ENCODE measurements around the gene FAM200A. TPM values are rescaled to one million over a fixed set of nuclear protein-coding genes. Genes with fewer than 3 reads are reported as not detected.

Gene FAM200A
- total and polyA plus RNA-seq, 2 of the 13 experiments (the other 11 are each of a cell fraction or from before 2014, with no cell fraction given): 4.7 to 6.3 TPM

DNA sequence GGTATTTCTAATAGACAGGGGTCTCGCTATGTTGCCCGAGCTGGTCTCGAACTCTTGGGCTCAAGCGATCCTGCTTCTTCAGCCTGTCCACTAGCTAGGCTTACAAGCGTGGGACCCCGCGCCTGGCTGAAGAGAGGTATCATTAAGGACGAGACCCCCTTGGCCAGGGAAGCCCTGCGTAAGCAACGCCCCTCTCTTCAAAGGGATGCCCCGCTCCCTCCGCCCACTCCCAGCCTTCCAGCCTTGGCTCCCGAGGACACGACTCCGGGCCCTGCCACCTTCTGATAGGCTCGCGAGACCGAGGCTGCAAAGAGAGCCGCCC is 47.7 kb downstream of the FAM200A start (continued):
- TF ChIP-seq ZNF414 (CRISPR knock-in tag; IDR thresholded peaks at IDR 0.05): no peak
- TF ChIP-seq SOX6 (IDR thresholded peaks at IDR 0.05): no peak
- TF ChIP-seq SOX6 (CRISPR knock-in tag; IDR thresholded peaks at IDR 0.05): peak; percentile 32; the same call in 1 of the 2 replicates
- TF ChIP-seq BORCS8-MEF2B (CRISPR knock-in tag; IDR thresholded peaks at IDR 0.05): peak; percentile 14; the same call in 1 of the 2 replicates
- peak; percentile 83; the same call in 1 of the 2 replicates for TF ChIP-seq ZNF121 (CRISPR knock-in tag; IDR thresholded peaks at IDR 0.05)
- 0 out of 2 replicates have a peak, but pooled peaks have one; percentile 21 for TF ChIP-seq HOXA5 (CRISPR knock-in tag; IDR thresholded peaks at IDR 0.05)
- TF ChIP-seq RFX3 (CRISPR knock-in tag; IDR thresholded peaks at IDR 0.05): no peak
- TF ChIP-seq MTA1 (CRISPR knock-in tag; IDR thresholded peaks at IDR 0.05; ENCODE audit: borderline replicate concordance): 0 out of 2 replicates have a peak, but pooled peaks have one; percentile 18
- no peak for TF ChIP-seq ZNF816 (CRISPR knock-in tag; IDR thresholded peaks at IDR 0.05; ENCODE audit: borderline replicate concordance)
- TF ChIP-seq POLR2AphosphoS5 (IDR thresholded peaks at IDR 0.05; ENCODE audit: low read depth, low read length): 0 out of 2 replicates have a peak, but pooled peaks have one; percentile 37
- TF ChIP-seq, protein P1, sequence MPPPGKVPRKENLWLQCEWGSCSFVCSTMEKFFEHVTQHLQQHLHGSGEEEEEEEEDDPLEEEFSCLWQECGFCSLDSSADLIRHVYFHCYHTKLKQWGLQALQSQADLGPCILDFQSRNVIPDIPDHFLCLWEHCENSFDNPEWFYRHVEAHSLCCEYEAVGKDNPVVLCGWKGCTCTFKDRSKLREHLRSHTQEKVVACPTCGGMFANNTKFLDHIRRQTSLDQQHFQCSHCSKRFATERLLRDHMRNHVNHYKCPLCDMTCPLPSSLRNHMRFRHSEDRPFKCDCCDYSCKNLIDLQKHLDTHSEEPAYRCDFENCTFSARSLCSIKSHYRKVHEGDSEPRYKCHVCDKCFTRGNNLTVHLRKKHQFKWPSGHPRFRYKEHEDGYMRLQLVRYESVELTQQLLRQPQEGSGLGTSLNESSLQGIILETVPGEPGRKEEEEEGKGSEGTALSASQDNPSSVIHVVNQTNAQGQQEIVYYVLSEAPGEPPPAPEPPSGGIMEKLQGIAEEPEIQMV (CRISPR knock-in tag; IDR thresholded peaks at IDR 0.05; ENCODE audit: low read depth): 0 out of 2 replicates have a peak, but pooled peaks have one; percentile 39
- TF ChIP-seq SPEN (CRISPR knock-in tag; IDR thresholded peaks at IDR 0.05; ENCODE audit: low read depth): peak; percentile 32; the same call in 1 of the 2 replicates
- TF ChIP-seq ZNF749 (CRISPR knock-in tag; IDR thresholded peaks at IDR 0.05; ENCODE audit: borderline replicate concordance): no peak
- no peak for TF ChIP-seq ZNF781 (CRISPR knock-in tag; IDR thresholded peaks at IDR 0.05; ENCODE audit: borderline replicate concordance, not compliant biosample characterization)
- no peak for TF ChIP-seq NR2F6 (IDR thresholded peaks at IDR 0.05)
- TF ChIP-seq NR2F6 (CRISPR knock-in tag; IDR thresholded peaks at IDR 0.05): peak; percentile 7; the same call in 1 of the 2 replicates
- TF ChIP-seq DPF2 (CRISPR knock-in tag; IDR thresholded peaks at IDR 0.05; ENCODE audit: borderline replicate concordance, low read depth): no peak
- TF ChIP-seq ATF7 (IDR thresholded peaks at IDR 0.05): no peak
- no peak for TF ChIP-seq ATF7 (CRISPR knock-in tag; IDR thresholded peaks at IDR 0.05)
- peak; percentile 47; the same call in 1 of the 3 replicates for TF ChIP-seq MXI1 (IDR thresholded peaks at IDR 0.05; ENCODE audit: borderline replicate concordance, low read depth, low read length)
- 0 out of 2 replicates have a peak, but pooled peaks have one; percentile 31 for TF ChIP-seq ZNF788 (CRISPR knock-in tag; IDR thresholded peaks at IDR 0.05; ENCODE audit: borderline replicate concordance)
- peak; percentile 6; the same call in 1 of the 2 replicates for TF ChIP-seq SALL1 (CRISPR knock-in tag; IDR thresholded peaks at IDR 0.05)
- peak; percentile 73; the same call in 1 of the 2 replicates for TF ChIP-seq TBX3 (IDR thresholded peaks at IDR 0.05; ENCODE audit: borderline replicate concordance)
- TF ChIP-seq LBX2 (CRISPR knock-in tag; IDR thresholded peaks at IDR 0.05; ENCODE audit: borderline replicate concordance): no peak
- no peak for TF ChIP-seq ATF6 (CRISPR knock-in tag; conservative IDR thresholded peaks at IDR 0.05)
- TF ChIP-seq STAG1 (CRISPR knock-in tag; IDR thresholded peaks at IDR 0.05): no peak
- TF ChIP-seq ZNF230 (CRISPR knock-in tag; IDR thresholded peaks at IDR 0.05): peak; percentile 50; the same call in 1 of the 2 replicates
- peak; percentile 50; the same call in 1 of the 2 replicates for TF ChIP-seq TCF7 (IDR thresholded peaks at IDR 0.05; ENCODE audit: low read depth)
- TF ChIP-seq SP4 (CRISPR knock-in tag; IDR thresholded peaks at IDR 0.05): no peak

Measured in HepG2 (cell line).